ENCODE results near the gene POLR1B. TPM values are rescaled to one million over a fixed set of nuclear protein-coding genes. Genes with fewer than 3 reads are reported as not detected.
"Not testable (repeated sequence)": the region's sequence is repeated elsewhere in the genome, so short reads cannot be mapped to it uniquely, and the experiment has no call there.

Gene POLR1B, protein sequence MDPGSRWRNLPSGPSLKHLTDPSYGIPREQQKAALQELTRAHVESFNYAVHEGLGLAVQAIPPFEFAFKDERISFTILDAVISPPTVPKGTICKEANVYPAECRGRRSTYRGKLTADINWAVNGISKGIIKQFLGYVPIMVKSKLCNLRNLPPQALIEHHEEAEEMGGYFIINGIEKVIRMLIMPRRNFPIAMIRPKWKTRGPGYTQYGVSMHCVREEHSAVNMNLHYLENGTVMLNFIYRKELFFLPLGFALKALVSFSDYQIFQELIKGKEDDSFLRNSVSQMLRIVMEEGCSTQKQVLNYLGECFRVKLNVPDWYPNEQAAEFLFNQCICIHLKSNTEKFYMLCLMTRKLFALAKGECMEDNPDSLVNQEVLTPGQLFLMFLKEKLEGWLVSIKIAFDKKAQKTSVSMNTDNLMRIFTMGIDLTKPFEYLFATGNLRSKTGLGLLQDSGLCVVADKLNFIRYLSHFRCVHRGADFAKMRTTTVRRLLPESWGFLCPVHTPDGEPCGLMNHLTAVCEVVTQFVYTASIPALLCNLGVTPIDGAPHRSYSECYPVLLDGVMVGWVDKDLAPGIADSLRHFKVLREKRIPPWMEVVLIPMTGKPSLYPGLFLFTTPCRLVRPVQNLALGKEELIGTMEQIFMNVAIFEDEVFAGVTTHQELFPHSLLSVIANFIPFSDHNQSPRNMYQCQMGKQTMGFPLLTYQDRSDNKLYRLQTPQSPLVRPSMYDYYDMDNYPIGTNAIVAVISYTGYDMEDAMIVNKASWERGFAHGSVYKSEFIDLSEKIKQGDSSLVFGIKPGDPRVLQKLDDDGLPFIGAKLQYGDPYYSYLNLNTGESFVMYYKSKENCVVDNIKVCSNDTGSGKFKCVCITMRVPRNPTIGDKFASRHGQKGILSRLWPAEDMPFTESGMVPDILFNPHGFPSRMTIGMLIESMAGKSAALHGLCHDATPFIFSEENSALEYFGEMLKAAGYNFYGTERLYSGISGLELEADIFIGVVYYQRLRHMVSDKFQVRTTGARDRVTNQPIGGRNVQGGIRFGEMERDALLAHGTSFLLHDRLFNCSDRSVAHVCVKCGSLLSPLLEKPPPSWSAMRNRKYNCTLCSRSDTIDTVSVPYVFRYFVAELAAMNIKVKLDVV
- 10 to 100 TPM; 12.5 to 30.8 TPM for total RNA-seq

DNA sequence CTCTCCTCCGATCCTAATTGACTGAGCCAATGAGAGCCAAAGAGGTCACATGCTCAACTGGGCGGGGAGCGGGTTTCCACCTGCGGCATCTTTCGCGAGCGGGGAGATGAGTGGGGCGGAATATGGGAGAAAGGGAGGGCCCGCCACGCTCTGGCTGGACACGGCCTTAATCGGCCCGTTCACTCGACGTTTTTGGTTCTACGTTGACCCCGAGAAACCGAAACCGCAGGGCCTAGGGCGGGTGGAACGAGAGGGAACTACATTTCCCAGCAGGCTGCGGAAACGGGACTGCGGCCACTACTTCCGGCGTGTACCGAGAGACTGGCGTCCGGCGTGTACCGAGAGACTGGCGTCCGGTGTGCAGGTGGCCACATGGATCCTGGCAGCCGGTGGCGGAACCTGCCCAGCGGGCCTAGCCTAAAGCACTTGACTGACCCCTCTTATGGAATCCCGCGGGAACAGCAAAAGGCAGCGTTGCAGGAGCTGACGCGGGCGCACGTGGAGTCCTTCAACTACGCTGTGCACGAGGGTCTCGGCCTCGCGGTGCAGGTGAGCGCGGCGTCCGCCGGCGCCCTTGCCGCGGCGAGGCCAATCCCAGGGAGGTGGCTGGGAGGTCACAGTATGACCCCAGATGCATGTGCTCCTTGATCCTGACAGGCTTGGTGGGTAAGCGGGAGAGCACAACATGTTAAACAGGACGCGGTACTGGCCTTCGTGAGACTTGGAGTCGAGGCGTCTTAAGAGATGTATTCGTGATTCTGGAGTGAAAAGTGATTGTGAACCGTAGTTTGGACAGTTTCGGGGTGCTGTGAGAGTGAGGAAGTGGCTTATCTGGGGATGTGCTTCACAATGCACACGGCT is at the start of gene POLR1B:
TSS of gene POLR1B (plus strand) at position 343 of the 861 bp plus-strand sequence. CDS start at position 373, 30 bp downstream.
- Histone ChIP-seq H3K27me3 (replicated peaks; ENCODE audit: insufficient read depth) (no peaks in the 10 kb centered on the region), H3K9me3 (no peaks in the 10 kb centered on the region), H3K36me3 (no peaks in the 10 kb centered on the region), H3K4me1 (ENCODE audit: control insufficient read depth in 1 of 2, low read depth in 2 of 2) (peaks cover 8 to 19% of the 10 kb centered on the region in 2 donors), H3K27ac (peak within 1 kb of the TSS; percentile 83 to 88), H3K4me3 (peak within 1 kb of the TSS; percentile 85)
- DNase-seq (ENCODE audit: low spot score) (peak; percentile 44), ATAC-seq (ENCODE audit: insufficient number of reproducible peaks, low FRiP score, low read depth) (peak; percentile 96)
- no peak for TF ChIP-seq CTCF (IDR thresholded peaks at IDR 0.05)

DNA sequence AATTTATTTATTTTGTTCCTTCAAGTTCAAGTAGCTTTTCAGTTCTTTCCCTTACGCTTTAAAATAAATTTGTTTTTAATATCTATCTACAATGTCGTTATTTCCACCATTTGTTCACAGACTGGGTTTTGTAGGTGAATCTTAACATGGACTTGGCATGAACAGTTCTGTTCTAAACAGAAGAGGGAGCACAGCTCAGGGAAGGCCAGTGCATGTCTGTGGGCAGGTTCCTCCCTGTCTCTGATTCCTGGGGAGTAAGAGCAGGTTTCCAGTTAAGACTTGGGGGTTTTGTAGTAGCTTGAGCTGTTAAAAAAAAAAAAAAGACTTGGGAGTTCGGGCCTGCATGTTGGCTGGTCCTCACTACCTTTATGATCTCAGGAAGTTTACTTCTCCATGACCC is 49.2 kb upstream of the POLR1B start:
- DNase-seq (ENCODE audit: low spot score) (no peak), ATAC-seq (ENCODE audit: insufficient number of reproducible peaks, low FRiP score, low read depth) (no peak)
- no peak overlapping the region for H3K27ac ChIP-seq
- TF ChIP-seq CTCF (IDR thresholded peaks at IDR 0.05), result no peak
- H3K36me3 ChIP-seq, result no peaks in the 10 kb centered on the region
- no peaks in the 10 kb centered on the region for H3K9me3 ChIP-seq
- no peaks in the 10 kb centered on the region for H3K4me1 ChIP-seq (ENCODE audit: control insufficient read depth in 1 of 2, low read depth in 2 of 2)
- H3K4me3 ChIP-seq, result no peak overlapping the region
- no peaks in the 10 kb centered on the region for H3K27me3 ChIP-seq (replicated peaks; ENCODE audit: insufficient read depth)

- no peak for DNase-seq (ENCODE audit: low spot score)
- no peaks in the 10 kb centered on the region for H3K9me3 ChIP-seq
- H3K4me3 ChIP-seq, result no peak overlapping the region
- ATAC-seq (ENCODE audit: insufficient number of reproducible peaks, low FRiP score, low read depth), result no peak
- no peaks in the 10 kb centered on the region for H3K4me1 ChIP-seq (ENCODE audit: control insufficient read depth in 1 of 2, low read depth in 2 of 2)
- H3K27ac ChIP-seq, result no peak overlapping the region
- no peak for TF ChIP-seq CTCF (IDR thresholded peaks at IDR 0.05)
- no peaks in the 10 kb centered on the region for H3K27me3 ChIP-seq (replicated peaks; ENCODE audit: insufficient read depth)
- H3K36me3 ChIP-seq, result no peaks in the 10 kb centered on the region
Observed at GRCh38 chr2:112493858-112494648, 48.2 kb upstream of the POLR1B start.

DNA sequence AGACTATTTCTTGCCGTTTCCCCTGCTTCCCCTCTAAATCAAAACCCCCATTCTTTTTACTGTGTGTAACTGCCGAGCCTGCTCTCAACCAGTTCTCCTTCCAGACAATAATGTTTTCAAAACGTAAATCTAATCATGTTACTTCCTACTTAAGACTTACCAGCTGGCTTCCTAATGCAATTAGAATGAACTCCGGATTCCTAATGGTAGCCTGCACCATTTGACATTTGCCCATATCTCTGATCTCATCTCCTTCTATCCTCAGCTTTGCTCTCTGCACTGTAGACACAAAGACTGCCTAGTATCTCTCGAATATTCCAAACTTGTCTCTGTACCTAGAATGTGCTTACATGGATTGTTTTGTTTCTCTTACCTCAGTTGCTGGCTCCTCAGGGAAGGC is 47.4 kb upstream of the POLR1B start:
- no peak overlapping the region for H3K27ac ChIP-seq
- H3K4me3 ChIP-seq, result no peak overlapping the region
- no peaks in the 10 kb centered on the region for H3K4me1 ChIP-seq (ENCODE audit: control insufficient read depth in 1 of 2, low read depth in 2 of 2)
- no peaks in the 10 kb centered on the region for H3K9me3 ChIP-seq
- no peaks in the 10 kb centered on the region for H3K27me3 ChIP-seq (replicated peaks; ENCODE audit: insufficient read depth)
- no peaks in the 10 kb centered on the region for H3K36me3 ChIP-seq
- DNase-seq (ENCODE audit: low spot score) (no peak), ATAC-seq (ENCODE audit: insufficient number of reproducible peaks, low FRiP score, low read depth) (no peak)
- no peak for TF ChIP-seq CTCF (IDR thresholded peaks at IDR 0.05)

DNA sequence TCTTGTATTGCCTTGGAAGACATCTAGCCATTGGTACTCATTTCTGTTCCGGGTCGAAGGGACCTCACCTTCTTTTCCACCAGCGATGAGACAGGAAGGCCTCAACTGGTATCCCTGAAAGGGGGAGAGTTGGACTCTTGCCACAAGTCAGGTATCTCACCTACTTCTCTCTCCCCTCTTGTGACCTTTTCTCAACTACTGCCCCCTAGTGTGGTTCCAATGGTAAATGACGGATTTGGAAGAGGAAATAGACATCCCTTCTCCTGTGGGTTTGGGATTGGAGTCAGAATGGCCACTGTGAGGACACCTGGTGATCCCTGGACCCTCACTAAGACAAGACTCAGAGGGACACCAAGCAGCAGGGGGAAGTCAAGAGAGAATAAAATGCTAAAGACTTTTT is 46.4 kb upstream of the POLR1B start:
- not testable (repeated sequence) for H3K4me3 ChIP-seq; DNase-seq (ENCODE audit: low spot score); H3K27me3 ChIP-seq (replicated peaks; ENCODE audit: insufficient read depth); H3K27ac ChIP-seq; ATAC-seq (ENCODE audit: insufficient number of reproducible peaks, low FRiP score, low read depth); H3K4me1 ChIP-seq (ENCODE audit: control insufficient read depth in 1 of 2, low read depth in 2 of 2); H3K36me3 ChIP-seq; H3K9me3 ChIP-seq

All from thoracic aorta (tissue), 2 donors.